ENCODE measurements around the gene NOCT. TPM values are rescaled to one million over a fixed set of nuclear protein-coding genes. Genes with fewer than 3 reads are reported as not detected.
"Not testable (repeated sequence)": the region's sequence is repeated elsewhere in the genome, so short reads cannot be mapped to it uniquely, and the experiment has no call there.

The NOCT gene
- total and polyA plus RNA-seq, 2 donors from 2014 or later, result 4.3 to 4.7 TPM

DNA sequence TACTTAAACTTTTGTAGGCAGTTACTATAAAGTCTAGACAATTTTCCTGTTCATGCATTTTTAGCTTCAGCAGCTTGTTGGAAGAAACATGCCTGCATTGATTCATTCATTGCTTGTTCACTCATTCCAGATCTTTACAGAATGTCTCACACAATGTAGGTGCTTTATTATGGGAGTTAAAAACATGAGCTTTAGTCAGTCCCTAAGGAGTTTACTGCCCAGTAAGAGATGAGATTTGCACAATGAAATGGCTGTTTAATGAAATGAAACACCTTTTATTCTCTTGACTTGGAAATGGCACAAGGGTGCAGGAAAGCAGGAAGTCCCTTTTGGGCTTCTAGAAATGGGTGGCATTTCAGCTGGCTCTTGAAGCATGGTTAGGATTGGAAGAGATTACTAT, 2.9 kb downstream of the NOCT start:
- H3K27me3 ChIP-seq (ENCODE audit: control insufficient read depth, insufficient read depth, low read length), result no peaks in the 10 kb centered on the region
- H3K4me1 ChIP-seq (ENCODE audit: control insufficient read depth in 2 of 3, insufficient read depth in 2 of 3, low read depth in 1 of 3, low read length in 3 of 3), result peaks cover 3 to 13% (median 9%) of the 10 kb centered on the region in 3 donors
- no peak overlapping the region for H3K27ac ChIP-seq (ENCODE audit: low read depth in 2 of 2, low read length in 2 of 2)
- DNase-seq (no peak), FAIRE-seq (no peak)
- H3K36me3 ChIP-seq (ENCODE audit: control insufficient read depth in 2 of 3, insufficient read depth in 3 of 3, low read length in 3 of 3), result no peaks in the 10 kb centered on the region
- no peak overlapping the region for H3K9ac ChIP-seq (ENCODE audit: low read length in 3 of 3)
- H3K9me3 ChIP-seq (ENCODE audit: control insufficient read depth in 2 of 3, insufficient read depth in 1 of 3, low read length in 3 of 3), result no peaks in the 10 kb centered on the region
- TF ChIP-seq, protein P1, sequence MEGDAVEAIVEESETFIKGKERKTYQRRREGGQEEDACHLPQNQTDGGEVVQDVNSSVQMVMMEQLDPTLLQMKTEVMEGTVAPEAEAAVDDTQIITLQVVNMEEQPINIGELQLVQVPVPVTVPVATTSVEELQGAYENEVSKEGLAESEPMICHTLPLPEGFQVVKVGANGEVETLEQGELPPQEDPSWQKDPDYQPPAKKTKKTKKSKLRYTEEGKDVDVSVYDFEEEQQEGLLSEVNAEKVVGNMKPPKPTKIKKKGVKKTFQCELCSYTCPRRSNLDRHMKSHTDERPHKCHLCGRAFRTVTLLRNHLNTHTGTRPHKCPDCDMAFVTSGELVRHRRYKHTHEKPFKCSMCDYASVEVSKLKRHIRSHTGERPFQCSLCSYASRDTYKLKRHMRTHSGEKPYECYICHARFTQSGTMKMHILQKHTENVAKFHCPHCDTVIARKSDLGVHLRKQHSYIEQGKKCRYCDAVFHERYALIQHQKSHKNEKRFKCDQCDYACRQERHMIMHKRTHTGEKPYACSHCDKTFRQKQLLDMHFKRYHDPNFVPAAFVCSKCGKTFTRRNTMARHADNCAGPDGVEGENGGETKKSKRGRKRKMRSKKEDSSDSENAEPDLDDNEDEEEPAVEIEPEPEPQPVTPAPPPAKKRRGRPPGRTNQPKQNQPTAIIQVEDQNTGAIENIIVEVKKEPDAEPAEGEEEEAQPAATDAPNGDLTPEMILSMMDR (IDR thresholded peaks at IDR 0.05; ENCODE audit: borderline replicate concordance, extremely low read depth, insufficient read depth), result no peak
- peak overlapping the region in 2 of 3 donors; percentile 15 to 48 for H3K4me3 ChIP-seq (ENCODE audit: low read length in 3 of 3)
- intact Hi-C loops (cut with DNase I), result no loop called here

DNA sequence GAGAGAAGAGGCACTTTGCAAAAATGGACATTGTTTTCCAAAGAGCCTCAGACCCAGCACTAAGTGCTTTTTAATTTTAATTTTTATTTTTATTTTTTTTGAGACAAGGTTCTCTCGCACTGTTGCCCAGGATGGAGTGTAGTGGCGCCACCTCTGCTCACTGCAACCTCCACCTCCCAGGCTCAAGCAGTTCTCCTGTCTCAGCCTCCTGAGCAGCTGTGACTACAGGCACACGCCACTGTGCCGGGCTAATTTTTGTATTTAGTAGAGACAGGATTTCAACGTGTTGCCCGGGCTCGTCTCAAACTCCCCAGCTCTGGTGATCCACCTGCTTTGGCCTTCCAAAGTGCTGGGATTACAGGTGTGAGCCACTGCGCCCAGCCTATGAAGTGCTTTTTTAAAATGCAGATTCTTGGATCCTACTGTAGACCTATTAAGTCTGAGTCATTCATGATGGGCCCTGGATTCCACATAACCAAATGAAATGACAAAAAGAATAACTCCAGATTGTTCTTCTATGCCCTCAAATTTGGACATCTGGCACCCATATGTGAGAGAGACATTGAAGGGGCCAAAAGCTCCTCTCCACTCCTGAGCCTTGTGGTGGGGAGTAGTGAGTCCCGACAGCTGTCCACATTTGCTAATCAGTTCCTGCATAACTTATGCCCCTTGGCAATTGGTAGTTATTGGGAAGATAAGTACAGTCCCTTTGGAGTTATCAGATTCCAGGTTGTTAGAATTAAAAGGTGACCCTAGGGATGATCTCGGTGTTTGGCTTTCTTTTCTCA, 3.6 kb downstream of the NOCT start:
- DNase-seq (no peak), FAIRE-seq (no peak)
- H3K9me3 ChIP-seq (ENCODE audit: control insufficient read depth in 2 of 3, insufficient read depth in 1 of 3, low read length in 3 of 3), result no peaks in the 10 kb centered on the region
- H3K27ac ChIP-seq (ENCODE audit: low read depth in 2 of 2, low read length in 2 of 2), result peak overlapping the region in 1 of 2 donors; percentile 71
- no peak overlapping the region for H3K9ac ChIP-seq (ENCODE audit: low read length in 3 of 3)
- H3K4me1 ChIP-seq (ENCODE audit: control insufficient read depth in 2 of 3, insufficient read depth in 2 of 3, low read depth in 1 of 3, low read length in 3 of 3), result peaks cover 3 to 13% (median 9%) of the 10 kb centered on the region in 3 donors
- TF ChIP-seq, protein P1 (IDR thresholded peaks at IDR 0.05; ENCODE audit: borderline replicate concordance, extremely low read depth, insufficient read depth), result no peak
- no peaks in the 10 kb centered on the region for H3K27me3 ChIP-seq (ENCODE audit: control insufficient read depth, insufficient read depth, low read length)
- peak overlapping the region in 1 of 3 donors; percentile 28 for H3K4me3 ChIP-seq (ENCODE audit: low read length in 3 of 3)
- intact Hi-C loops (cut with DNase I), result no loop called here
- H3K36me3 ChIP-seq (ENCODE audit: control insufficient read depth in 2 of 3, insufficient read depth in 3 of 3, low read length in 3 of 3), result no peaks in the 10 kb centered on the region

GRCh38 chr4:139020384-139020783, 4.8 kb downstream of the NOCT start:
- no peak for FAIRE-seq
- Histone ChIP-seq H3K9me3 (ENCODE audit: control insufficient read depth in 2 of 3, insufficient read depth in 1 of 3, low read length in 3 of 3) (no peaks in the 10 kb centered on the region), H3K4me3 (ENCODE audit: low read length in 3 of 3) (peak overlapping the region in 2 of 3 donors; percentile 11 to 15), H3K27me3 (ENCODE audit: control insufficient read depth, insufficient read depth, low read length) (no peaks in the 10 kb centered on the region), H3K27ac (ENCODE audit: low read depth in 2 of 2, low read length in 2 of 2) (peak overlapping the region; percentile 49 to 71), H3K36me3 (ENCODE audit: control insufficient read depth in 2 of 3, insufficient read depth in 3 of 3, low read length in 3 of 3) (no peaks in the 10 kb centered on the region), H3K9ac (ENCODE audit: low read length in 3 of 3) (no peak overlapping the region), H3K4me1 (ENCODE audit: control insufficient read depth in 2 of 3, insufficient read depth in 2 of 3, low read depth in 1 of 3, low read length in 3 of 3) (peaks cover 3 to 10% (median 3%) of the 10 kb centered on the region in 3 donors)
- intact Hi-C loops (cut with DNase I), result no loop called here
- TF ChIP-seq, protein P1 (IDR thresholded peaks at IDR 0.05; ENCODE audit: borderline replicate concordance, extremely low read depth, insufficient read depth), result no peak
- DNase-seq, result no peak

- H3K27ac ChIP-seq (ENCODE audit: low read depth in 2 of 2, low read length in 2 of 2), result peak overlapping the region in 1 of 2 donors; percentile 49
- H3K36me3 ChIP-seq (ENCODE audit: control insufficient read depth in 2 of 3, insufficient read depth in 3 of 3, low read length in 3 of 3); H3K9ac ChIP-seq (ENCODE audit: low read length in 3 of 3); intact Hi-C loops (cut with DNase I); H3K9me3 ChIP-seq (ENCODE audit: control insufficient read depth in 2 of 3, insufficient read depth in 1 of 3, low read length in 3 of 3); FAIRE-seq; H3K4me3 ChIP-seq (ENCODE audit: low read length in 3 of 3); H3K4me1 ChIP-seq (ENCODE audit: control insufficient read depth in 2 of 3, insufficient read depth in 2 of 3, low read depth in 1 of 3, low read length in 3 of 3); H3K27me3 ChIP-seq (ENCODE audit: control insufficient read depth, insufficient read depth, low read length); DNase-seq: not testable (repeated sequence)
Observed at GRCh38 chr4:139021071-139021470, 5.5 kb downstream of the NOCT start.

All from kidney (tissue), 14 donors.